ENCODE measurements around the gene SMCO4.
"Not testable (repeated sequence)": the region's sequence is repeated elsewhere in the genome, so short reads cannot be mapped to it uniquely, and the experiment has no call there.

SMCO4 gene

GRCh38 chr11:93543292-93543977, at the start of gene SMCO4:
TSS of gene SMCO4 (minus strand) at chr11:93543391. CDS start at chr11:93479189, 64,202 bp downstream.
- Mint-ChIP-seq H3K9me3 (no peaks in the 10 kb centered on the region), H3K36me3 (ENCODE audit: low read depth) (peaks cover 1% of the 10 kb centered on the region), H3K27me3 (ENCODE audit: low read depth) (peaks cover 9% of the 10 kb centered on the region), H3K27ac (peak within 1 kb of the TSS; percentile 87), H3K4me3 (peak within 1 kb of the TSS; percentile 94), H3K4me1 (ENCODE audit: low read depth) (peaks cover 26% of the 10 kb centered on the region)

GRCh38 chr11:93591247-93591898, 48.2 kb upstream of the SMCO4 start:
- Mint-ChIP-seq H3K4me1 (ENCODE audit: low read depth) (no peaks in the 10 kb centered on the region), H3K4me3 (no peak overlapping the region), H3K9me3 (no peaks in the 10 kb centered on the region), H3K27me3 (ENCODE audit: low read depth) (peaks cover 10% of the 10 kb centered on the region), H3K27ac (no peak overlapping the region), H3K36me3 (ENCODE audit: low read depth) (no peaks in the 10 kb centered on the region)

GRCh38 chr11:93589347-93589746, 46.2 kb upstream of the SMCO4 start:
- no peak overlapping the region for H3K27ac Mint-ChIP-seq
- no peaks in the 10 kb centered on the region for H3K4me1 Mint-ChIP-seq (ENCODE audit: low read depth)
- no peak overlapping the region for H3K4me3 Mint-ChIP-seq
- no peaks in the 10 kb centered on the region for H3K9me3 Mint-ChIP-seq
- H3K36me3 Mint-ChIP-seq (ENCODE audit: low read depth) = no peaks in the 10 kb centered on the region
- peaks cover 10% of the 10 kb centered on the region for H3K27me3 Mint-ChIP-seq (ENCODE audit: low read depth)

- Mint-ChIP-seq H3K27ac (no peak overlapping the region), H3K9me3 (no peaks in the 10 kb centered on the region), H3K4me1 (ENCODE audit: low read depth) (no peaks in the 10 kb centered on the region), H3K4me3 (no peak overlapping the region), H3K36me3 (ENCODE audit: low read depth) (no peaks in the 10 kb centered on the region), H3K27me3 (ENCODE audit: low read depth) (peaks cover 11% of the 10 kb centered on the region)
These were observed 44.8 kb upstream of the SMCO4 start for GRCh38 chr11:93587858-93588581.

GRCh38 chr11:93587425-93587824, 44.2 kb upstream of the SMCO4 start:
- H3K36me3 Mint-ChIP-seq (ENCODE audit: low read depth); H3K9me3 Mint-ChIP-seq; H3K4me3 Mint-ChIP-seq; H3K27ac Mint-ChIP-seq; H3K4me1 Mint-ChIP-seq (ENCODE audit: low read depth): not testable (repeated sequence)
- H3K27me3 Mint-ChIP-seq (ENCODE audit: low read depth) = peaks cover 14% of the 10 kb centered on the region

- Mint-ChIP-seq H3K27me3 (ENCODE audit: low read depth) (peaks cover 14% of the 10 kb centered on the region), H3K27ac (no peak overlapping the region), H3K4me1 (ENCODE audit: low read depth) (no peaks in the 10 kb centered on the region), H3K9me3 (no peaks in the 10 kb centered on the region), H3K4me3 (no peak overlapping the region), H3K36me3 (ENCODE audit: low read depth) (no peaks in the 10 kb centered on the region)
These were observed 42.6 kb upstream of the SMCO4 start for GRCh38 chr11:93585758-93586157.

GRCh38 chr11:93583490-93583889, 40.3 kb upstream of the SMCO4 start:
- Mint-ChIP-seq H3K27ac (no peak overlapping the region), H3K4me3 (no peak overlapping the region), H3K4me1 (ENCODE audit: low read depth) (no peaks in the 10 kb centered on the region), H3K9me3 (no peaks in the 10 kb centered on the region), H3K27me3 (ENCODE audit: low read depth) (peaks cover 4% of the 10 kb centered on the region), H3K36me3 (ENCODE audit: low read depth) (no peaks in the 10 kb centered on the region)

- Mint-ChIP-seq H3K9me3 (no peaks in the 10 kb centered on the region), H3K4me1 (ENCODE audit: low read depth) (no peaks in the 10 kb centered on the region), H3K36me3 (ENCODE audit: low read depth) (no peaks in the 10 kb centered on the region), H3K4me3 (no peak overlapping the region), H3K27ac (no peak overlapping the region), H3K27me3 (ENCODE audit: low read depth) (peaks cover 4% of the 10 kb centered on the region)
These were observed 36.1 kb upstream of the SMCO4 start for GRCh38 chr11:93579187-93579751.

- no peak overlapping the region for H3K27ac Mint-ChIP-seq
- H3K9me3 Mint-ChIP-seq = no peaks in the 10 kb centered on the region
- no peaks in the 10 kb centered on the region for H3K27me3 Mint-ChIP-seq (ENCODE audit: low read depth)
- no peaks in the 10 kb centered on the region for H3K4me1 Mint-ChIP-seq (ENCODE audit: low read depth)
- no peaks in the 10 kb centered on the region for H3K36me3 Mint-ChIP-seq (ENCODE audit: low read depth)
- H3K4me3 Mint-ChIP-seq = no peak overlapping the region
These were observed 34.1 kb upstream of the SMCO4 start for GRCh38 chr11:93577286-93577685.

GRCh38 chr11:93576870-93577269, 33.7 kb upstream of the SMCO4 start:
- H3K27me3 Mint-ChIP-seq (ENCODE audit: low read depth); H3K27ac Mint-ChIP-seq; H3K4me3 Mint-ChIP-seq; H3K4me1 Mint-ChIP-seq (ENCODE audit: low read depth); H3K9me3 Mint-ChIP-seq; H3K36me3 Mint-ChIP-seq (ENCODE audit: low read depth): not testable (repeated sequence)

GRCh38 chr11:93574638-93575220, 31.5 kb upstream of the SMCO4 start:
- Mint-ChIP-seq H3K4me3 (no peak overlapping the region), H3K4me1 (ENCODE audit: low read depth) (no peaks in the 10 kb centered on the region), H3K27ac (no peak overlapping the region), H3K27me3 (ENCODE audit: low read depth) (no peaks in the 10 kb centered on the region), H3K36me3 (ENCODE audit: low read depth) (no peaks in the 10 kb centered on the region), H3K9me3 (no peaks in the 10 kb centered on the region)

GRCh38 chr11:93573184-93573583, 30.0 kb upstream of the SMCO4 start:
- Mint-ChIP-seq H3K4me1 (ENCODE audit: low read depth) (no peaks in the 10 kb centered on the region), H3K27ac (no peak overlapping the region), H3K36me3 (ENCODE audit: low read depth) (no peaks in the 10 kb centered on the region), H3K27me3 (ENCODE audit: low read depth) (peaks cover 4% of the 10 kb centered on the region), H3K4me3 (no peak overlapping the region), H3K9me3 (no peaks in the 10 kb centered on the region)

GRCh38 chr11:93572621-93573020, 29.4 kb upstream of the SMCO4 start:
- Mint-ChIP-seq H3K4me1 (ENCODE audit: low read depth) (no peaks in the 10 kb centered on the region), H3K4me3 (no peak overlapping the region), H3K27ac (no peak overlapping the region), H3K36me3 (ENCODE audit: low read depth) (no peaks in the 10 kb centered on the region), H3K27me3 (ENCODE audit: low read depth) (peaks cover 4% of the 10 kb centered on the region), H3K9me3 (no peaks in the 10 kb centered on the region)

- Mint-ChIP-seq H3K4me3 (no peak overlapping the region), H3K4me1 (ENCODE audit: low read depth) (no peaks in the 10 kb centered on the region), H3K36me3 (ENCODE audit: low read depth) (no peaks in the 10 kb centered on the region), H3K27me3 (ENCODE audit: low read depth) (peaks cover 4% of the 10 kb centered on the region), H3K9me3 (no peaks in the 10 kb centered on the region), H3K27ac (no peak overlapping the region)
These were observed 29.0 kb upstream of the SMCO4 start for GRCh38 chr11:93572171-93572570.

Measured in T-helper 1 cell treated with Interleukin-12 subunit alpha and Interleukin-12 subunit beta and Interleukin-4 antibody, amounts not matched to agents 30 μg/mL and 1 μg/mL, for 36 hours (primary cell).